Brain pericyte (primary cell): ENCODE results near the gene SLC10A7.

Source experiments
- DNase-seq: peaks from one replicate; pipeline ENCODE4 v3.0.0-alpha.2; 2012; ENCODE audit warnings: low read depth, low spot score

The SLC10A7 gene, protein sequence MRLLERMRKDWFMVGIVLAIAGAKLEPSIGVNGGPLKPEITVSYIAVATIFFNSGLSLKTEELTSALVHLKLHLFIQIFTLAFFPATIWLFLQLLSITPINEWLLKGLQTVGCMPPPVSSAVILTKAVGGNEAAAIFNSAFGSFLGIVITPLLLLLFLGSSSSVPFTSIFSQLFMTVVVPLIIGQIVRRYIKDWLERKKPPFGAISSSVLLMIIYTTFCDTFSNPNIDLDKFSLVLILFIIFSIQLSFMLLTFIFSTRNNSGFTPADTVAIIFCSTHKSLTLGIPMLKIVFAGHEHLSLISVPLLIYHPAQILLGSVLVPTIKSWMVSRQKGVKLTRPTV

DNA sequence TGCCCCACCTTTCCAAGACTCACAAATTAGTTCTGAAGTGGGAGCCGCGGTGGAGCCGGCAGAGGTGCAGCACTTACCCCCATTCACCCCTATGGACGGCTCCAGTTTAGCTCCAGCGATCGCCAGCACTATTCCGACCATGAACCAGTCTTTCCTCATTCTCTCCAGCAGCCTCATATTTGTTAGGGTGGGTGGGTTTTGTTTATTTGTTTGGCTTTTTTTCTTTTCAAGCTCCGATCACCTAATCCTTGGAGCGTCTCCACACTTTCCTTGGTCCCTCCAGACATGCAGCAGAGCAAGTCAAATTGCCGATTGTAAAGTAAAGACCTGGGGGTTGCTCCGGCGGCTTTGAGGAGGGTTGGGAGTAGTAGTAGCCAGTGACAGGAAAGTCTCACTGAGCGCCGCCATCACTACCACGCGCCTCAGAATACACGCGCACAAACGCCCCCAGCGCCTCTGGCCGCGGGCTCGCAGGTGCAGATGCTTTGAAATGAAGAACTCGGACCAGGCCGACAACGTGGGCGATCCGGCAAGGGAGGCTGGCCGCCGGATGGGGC, at the start of gene SLC10A7:
TSS of gene SLC10A7 (minus strand) at position 400 of the 557 bp plus-strand sequence. CDS start at position 177, 223 bp downstream.
- DNase-seq = peak; percentile 44

DNA sequence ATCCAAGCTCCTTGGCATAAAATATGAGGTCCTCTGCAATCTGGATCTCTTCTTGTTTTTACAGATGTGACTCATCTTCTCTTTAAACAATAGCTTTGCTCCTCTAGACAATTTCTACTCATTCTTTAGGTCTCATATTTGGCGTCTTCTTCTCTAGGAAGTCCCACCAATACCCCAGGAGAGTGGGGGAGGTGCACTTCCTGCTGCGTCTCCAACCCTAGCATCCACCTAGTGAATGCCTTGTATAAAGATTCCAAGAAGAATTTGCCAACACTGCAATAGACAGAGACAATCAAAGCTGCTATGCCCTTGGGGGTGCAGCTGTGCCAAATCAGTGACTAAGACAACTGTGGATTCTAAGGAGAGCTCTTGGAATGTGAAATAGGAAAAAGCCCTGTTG, 45.7 kb upstream of the SLC10A7 start:
- no peak for DNase-seq

DNA sequence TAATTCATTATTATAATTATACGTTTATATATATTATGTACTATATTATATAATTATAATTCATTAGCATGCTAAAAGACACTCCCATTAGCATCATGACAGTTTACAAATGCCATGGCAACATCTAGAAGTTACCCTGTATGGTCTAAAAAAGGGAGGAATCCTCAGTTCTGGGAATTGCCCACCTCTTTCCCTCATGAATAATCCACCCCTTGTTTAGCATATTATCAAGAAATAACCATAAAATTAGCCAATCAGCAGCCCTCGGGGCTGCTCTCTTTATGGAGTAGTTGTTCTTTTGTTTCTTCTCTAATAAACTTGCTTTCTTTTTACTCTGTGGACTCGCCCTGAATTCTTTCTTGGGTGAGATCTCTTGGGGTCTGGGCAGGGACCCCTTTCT, 42.8 kb upstream of the SLC10A7 start:
- no peak for DNase-seq

DNA sequence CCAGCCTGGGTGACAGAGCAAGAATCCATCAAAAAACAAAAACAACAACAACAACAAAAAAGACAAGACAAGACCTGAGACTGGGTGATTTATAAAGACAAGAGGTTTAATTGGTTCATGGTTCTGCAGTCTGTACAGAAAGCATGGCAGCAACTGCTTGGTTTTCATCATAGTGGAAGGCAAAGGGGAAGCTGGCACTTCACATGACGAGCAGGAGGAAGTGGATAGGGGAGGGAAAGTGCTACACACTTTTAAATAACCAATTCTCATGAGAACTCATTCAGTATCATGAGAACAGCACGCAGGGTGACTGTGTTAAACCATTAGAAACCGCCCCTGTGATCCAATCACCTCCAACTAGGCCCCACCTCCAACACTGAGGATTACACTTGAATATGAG, 28.4 kb upstream of the SLC10A7 start:
- DNase-seq = no peak

DNA sequence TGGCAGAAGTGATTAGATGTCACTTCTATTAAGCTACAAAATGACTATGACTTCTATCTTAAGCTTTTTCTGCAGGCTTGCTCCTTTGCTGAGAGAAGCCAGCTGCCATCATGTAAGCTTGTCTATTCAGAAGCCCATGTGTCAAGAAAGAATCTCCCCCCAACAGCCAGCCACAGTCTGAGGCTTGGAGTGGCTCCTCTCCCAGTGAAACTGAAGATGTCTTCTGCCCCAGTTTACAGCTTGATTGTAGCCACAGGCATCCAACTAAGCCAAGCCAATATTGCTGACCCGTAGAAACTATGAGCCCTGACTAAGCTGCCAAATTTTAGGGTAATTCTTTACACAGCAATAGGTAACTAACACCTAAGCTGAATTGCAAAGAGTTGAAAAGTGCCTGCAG, 26.7 kb upstream of the SLC10A7 start:
- no peak for DNase-seq

DNA sequence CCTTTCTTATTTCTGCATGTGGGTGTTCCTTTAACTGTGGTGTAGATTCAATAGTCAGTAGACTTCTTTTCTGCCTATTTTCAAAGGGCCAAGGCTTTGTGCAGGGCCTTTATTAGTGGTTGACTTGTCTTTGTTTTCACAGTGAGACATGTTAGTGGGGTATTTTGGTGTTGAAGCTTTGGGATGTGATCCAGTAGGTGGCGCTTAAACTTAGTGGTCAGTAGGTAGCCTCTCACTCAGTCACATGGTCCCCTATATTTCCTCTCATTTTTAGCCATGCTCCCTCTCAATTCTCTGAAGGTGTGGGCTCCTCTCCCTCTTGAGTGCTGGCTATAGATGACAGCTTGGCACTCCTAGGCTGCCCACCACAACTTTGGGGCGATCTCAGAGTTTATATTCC, 23.4 kb upstream of the SLC10A7 start:
- DNase-seq = no peak

DNA sequence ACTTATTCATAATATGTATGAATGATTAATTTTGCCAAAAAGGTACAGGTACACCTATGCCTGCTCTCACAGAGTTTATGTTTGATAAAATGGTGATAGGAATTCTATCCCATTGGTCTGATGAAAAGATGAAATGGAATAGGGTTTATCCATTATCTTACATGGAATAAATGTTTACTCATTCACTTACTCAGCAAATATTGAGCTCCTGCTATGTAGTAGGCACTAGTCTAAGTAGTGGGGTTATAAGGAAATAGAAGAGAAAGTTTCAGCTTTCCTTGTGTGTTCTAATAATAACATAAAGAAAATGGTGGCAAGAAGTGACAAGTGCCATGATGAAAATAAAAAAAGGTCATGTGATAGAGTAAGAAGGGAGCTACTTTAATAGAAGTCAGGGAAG, 12.4 kb upstream of the SLC10A7 start:
- DNase-seq = no peak

DNA sequence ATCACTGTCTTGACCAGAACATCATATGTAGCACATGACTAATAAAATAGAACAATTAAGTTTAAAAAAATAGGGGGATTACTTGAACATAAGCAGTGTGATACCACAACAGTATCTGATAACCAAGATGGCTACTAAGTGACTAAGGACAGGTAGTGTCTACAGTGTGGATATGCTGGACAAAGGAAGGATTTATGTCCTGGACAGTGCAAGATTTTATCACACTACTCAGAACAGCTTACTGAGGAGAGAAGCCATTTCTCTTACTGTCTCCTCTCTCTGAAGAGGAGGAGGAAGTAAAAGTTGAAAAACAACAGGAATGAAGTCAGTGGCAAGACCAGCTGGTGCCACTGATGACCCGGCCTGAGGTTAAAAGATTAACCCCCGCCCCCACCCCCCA, 4.0 kb upstream of the SLC10A7 start:
- DNase-seq = no peak

DNA sequence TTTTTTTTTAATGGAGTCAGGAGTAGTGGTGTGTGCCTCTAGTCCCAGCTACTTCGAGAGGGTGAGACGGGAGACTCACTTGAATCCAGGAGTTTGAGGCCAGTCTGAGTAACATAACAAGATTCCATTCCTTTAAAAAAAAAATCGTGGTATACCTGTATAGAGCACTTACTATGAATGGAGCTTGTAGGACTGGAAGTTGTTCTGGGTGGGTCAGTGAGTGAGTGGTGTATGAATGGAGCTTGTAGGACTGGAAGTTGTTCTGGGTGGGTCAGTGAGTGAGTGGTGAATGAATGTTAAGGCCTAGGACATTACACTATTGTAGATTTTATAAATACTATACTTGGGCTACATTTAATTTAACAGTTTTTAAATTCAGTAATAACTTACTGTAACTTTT, 2.9 kb upstream of the SLC10A7 start:
- DNase-seq = no peak

DNA sequence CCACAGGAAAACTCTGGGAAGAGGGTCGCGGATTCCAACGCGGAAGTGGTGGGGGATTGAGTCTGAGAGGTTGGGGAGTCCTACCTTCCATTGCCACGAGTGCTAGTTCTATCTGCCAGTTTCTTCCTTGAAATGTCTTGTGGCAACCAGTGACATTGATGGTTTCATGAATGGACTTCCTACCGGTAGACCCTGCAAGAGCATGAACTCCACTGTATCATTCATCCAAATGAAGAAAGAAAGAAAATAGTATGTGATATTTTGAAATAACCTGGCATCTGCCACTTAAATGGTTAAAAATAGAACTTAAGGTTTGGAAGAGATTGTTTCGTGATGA, 1.1 kb upstream of the SLC10A7 start:
- DNase-seq = no peak

DNA sequence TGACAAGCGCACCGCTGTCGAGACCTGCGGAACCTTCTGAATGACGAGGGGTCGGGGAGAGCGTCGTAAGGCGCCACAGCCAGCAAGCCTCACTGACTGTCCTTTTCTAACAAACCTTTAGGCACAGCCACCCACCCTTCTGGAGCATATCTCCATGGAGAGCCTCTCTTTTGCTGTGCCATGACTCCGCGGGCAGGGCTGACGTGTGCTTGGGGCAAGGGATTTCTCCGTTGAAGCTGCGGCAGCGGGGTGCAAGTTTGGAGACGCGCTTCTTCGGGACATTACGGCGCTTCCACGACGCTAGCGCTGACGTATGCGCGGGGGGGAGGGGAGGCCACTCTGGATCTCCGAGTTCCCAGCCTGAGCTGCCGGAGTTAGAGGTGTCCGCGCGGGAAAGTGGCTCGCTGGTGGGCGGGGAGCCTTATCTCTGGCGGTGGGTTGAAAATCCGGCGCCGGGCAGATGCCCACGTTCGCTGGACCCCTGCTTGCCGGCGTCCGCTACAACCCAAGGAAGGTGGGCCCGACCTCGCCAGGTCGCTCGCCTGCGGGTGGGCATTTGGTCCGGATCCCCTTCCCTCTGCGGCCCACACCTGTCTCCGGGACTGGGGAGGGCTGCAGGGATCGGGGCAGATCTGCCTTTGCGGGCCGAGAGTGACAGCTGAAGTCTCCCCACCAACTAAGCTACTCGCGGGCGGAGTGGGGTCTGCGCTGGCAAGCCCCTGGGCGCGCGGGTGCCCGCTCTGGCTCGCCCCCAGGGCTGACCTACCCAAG, 543 bp upstream of the SLC10A7 start:
- DNase-seq = peak; percentile 55

DNA sequence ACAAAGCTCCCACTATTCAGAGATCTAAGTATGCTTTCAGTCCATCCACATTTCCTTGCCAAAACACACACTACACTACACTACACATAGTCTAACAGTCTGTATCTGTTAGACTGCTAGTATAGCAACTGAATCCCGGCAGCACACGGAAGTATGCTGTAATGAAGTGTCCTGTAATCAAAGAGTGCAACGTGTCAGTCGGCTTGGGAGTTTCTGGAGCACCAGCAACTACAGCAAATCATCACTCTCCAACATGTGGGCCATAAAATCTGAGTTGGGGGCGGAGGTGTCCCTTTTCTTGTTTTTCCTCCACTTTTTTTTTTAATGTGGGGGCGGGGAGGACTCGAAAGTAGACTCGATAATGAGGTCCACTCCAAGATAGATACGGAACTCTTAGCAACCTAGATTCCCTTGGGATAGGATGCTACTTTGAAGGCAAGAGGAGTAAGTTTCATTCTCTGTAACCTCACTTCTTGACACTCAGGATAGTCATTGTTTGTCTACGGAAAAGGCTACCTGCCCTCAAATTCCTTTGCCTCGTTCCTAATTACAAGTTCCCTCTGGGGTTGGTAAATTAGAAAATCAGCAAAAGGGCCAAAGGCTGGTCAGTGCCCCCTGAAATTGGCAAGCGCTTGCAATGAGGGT, 722 bp downstream of the SLC10A7 start:
- no peak for DNase-seq

DNA sequence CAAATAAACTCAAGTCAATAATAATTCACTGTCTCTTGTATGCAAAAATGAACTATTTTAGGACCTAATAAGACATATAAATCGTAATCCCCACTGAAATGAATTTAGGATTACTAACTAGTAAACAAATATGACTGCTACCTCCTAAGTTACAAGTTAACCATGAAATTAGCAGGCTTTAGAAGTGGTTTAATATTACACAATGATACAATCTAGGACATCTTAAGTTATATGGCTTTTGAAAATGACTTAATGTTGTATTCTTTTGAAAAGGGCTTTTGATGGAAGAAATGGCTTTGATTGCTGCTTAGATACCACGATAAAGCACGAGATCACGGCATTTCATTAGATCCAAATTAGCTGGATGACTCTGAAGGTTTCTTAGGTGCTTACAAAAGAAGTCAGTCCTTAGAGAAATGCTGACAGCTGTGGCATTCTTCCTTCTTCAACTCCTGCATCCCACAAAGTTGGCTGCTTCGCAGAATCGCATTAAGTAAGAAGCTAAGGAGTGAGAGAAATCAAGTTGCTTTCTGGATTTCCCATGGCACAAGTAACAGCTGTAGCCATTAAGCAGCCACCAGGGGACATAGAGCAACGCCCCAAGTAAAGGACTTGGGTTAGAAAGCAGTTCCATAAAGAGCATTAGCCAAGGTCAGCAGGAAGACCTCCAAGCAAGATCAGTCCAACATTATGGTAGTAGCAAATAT, 6.9 kb downstream of the SLC10A7 start:
- DNase-seq = no peak

DNA sequence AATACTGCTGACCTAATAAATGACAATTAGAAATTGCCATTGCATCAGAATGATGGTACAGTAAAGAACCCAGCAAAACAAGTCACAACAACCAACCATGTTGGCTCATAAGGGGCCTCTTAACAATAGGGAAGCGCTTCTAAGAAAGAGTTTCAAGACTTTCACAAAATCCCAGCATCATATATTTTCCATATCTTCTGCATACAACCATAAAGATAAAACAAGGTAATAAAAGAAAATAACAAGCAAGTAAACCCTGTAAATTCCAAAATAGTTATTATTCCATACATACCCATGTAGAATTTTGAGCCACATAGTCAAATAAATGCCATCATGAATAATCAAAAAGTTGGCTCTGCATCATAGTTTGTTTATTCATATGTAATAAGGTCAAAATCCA, 8.2 kb downstream of the SLC10A7 start:
- DNase-seq = no peak

DNA sequence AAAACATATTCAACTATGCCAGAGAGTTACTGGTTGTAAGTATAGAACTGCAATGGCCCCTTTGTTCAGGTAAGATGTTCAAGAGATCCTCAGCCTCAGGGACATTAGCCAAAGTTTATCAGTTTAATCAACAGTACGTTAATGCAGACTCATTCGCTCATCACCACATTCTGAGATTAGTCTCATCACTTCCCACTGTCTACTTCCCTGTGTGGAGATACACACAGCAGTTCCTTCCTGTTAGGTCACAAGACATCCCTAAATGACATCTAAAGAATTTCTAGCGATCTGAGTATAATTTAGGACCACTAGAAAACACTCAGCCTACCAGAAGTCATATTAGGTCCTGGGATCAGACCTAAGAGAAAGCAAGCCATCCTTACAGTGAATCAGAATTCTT, 10.4 kb downstream of the SLC10A7 start:
- no peak for DNase-seq

DNA sequence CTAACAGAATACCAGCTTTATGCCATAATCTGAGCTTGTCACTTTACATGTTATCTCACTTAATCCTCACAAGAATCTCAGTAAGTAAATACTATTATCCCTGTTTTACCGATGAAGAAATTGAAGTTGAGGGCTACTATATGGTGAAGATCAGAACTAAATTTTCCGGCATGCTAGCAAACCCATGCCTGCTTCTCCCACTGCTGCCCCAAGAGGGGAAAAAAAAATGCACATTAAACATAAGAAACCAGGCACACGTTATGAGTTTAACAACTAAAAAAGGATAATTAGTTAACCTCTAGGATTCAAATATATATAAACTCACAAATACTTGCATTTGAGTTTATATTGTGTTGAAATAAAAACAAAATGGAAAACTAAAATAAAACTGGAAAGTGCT, 10.8 kb downstream of the SLC10A7 start:
- DNase-seq = no peak

DNA sequence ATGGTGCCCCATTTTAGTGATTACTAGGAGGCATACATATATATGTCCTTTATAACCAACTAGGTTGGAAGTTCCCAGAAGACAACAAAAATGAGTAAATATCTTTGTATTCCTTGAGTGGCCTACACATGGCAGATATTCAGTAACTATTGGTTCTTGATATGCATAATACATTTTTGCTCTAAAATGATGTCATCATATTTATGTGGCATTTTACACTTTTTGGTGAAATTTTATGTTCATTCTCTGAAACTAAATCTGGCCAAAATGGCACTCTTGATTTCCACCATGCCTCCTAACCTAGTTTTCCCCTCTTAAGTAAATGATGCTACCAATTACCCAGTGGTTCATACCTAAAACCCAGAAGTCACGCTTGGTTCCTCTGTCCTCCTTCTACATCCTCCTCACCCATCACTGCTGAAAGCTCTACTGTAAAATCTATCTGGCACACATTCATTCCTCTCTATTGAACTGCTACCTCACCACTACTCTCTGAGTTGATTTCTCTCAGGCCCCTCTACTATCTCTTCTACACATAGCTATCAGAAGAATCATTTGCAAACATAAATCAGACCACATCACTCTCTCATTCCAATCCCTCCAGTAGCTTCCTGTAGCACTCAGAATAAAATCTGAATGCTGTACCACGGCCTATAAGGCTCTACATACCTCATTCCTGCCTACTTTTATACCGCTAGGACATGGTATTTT, 13.4 kb downstream of the SLC10A7 start:
- DNase-seq = no peak

DNA sequence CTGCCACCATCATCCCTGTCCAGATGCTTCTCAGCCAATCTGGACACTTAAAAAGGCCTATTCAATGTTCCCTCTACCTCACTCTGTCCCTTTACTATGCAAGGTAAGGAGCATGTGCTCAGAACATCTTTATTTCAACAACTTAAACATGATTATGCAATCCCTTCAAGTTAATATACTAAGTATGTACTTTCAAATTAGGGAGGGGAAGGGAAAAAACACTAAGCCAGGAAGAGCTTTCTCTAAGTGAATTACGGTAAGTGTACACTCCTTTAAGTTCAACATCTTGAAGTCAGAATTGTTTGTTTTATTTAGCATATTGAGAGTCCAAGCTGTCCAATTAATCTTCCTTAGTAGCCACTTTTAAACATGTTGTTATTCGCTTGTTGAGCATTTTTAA, 14.1 kb downstream of the SLC10A7 start:
- DNase-seq = no peak

DNA sequence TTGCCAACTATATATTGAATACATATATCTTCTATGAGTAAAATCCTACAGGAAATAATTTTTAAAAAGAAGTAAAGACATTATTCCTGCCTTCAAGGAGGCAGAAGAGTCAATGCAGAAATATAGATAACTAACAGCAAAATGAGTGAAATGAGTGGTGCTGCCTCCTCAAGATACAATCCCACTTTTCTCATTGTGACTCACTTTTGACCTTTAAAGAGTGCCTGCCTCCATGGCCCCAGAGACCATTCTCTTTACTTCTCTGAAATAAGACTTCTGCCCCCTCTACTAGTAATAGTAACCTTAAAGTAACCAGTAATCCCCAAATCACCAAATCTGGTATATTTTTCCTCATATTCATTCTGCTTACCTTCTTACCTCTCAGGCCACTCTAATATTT, 15.5 kb downstream of the SLC10A7 start:
- no peak for DNase-seq

DNA sequence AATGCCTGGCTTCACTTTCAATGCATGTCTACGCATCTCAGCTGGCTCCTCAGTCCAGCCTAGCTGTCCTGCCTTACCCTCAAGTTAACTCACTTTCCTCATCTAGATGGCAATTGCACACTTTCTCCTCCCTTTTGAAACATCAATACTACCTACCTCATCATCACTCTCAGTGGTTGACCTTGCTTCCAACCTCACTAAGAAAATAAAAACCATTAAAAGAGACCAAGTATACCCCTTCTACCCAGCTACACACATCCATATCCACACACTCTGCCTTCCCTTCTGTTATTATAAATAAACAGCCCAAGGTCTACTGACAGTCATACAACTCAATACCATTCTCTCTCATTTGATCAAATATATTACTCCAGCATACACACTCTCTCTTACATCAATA, 21.5 kb downstream of the SLC10A7 start:
- DNase-seq = no peak

DNA sequence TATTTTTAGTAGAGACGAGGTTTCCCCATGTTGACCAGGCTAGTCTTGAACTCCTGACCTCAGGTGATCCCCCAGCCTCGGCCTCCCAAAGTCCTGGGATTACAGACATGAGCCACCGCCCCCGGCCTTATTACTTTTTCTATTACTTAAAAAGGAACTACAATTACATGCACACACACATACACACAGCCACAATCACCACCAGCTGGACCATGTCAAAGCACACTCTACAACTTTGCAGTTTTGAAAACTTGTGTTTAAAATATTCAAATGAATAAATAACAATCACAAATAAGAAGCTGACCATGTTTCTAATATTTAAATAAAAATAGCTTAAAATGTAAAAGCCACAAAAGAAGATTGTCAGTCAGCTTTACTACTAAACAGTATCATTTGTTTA, 23.4 kb downstream of the SLC10A7 start:
- DNase-seq = no peak
